ENCODE data around the gene IL2RG. TPM values are rescaled to one million over a fixed set of nuclear protein-coding genes. Genes with fewer than 3 reads are reported as not detected.

IL2RG gene
- total and polyA plus RNA-seq, 4 donors, result 1.4 to 7.6 (median 5.7) TPM

GRCh38 chrX:71147496-71148277 is 36.3 kb upstream of the IL2RG start:
- ATAC-seq (ENCODE audit: low FRiP score), result no peak
- Histone ChIP-seq H3K4me3 (ENCODE audit: low read length in 2 of 2) (no peak overlapping the region), H3K27ac (ENCODE audit: low read depth in 1 of 2, low read length in 2 of 2) (no peak overlapping the region), H3K27me3 (ENCODE audit: control insufficient read depth in 1 of 2, insufficient read depth in 2 of 2, low read length in 1 of 2) (no peaks in the 10 kb centered on the region), H3K9me3 (ENCODE audit: control insufficient read depth, low read length) (no peaks in the 10 kb centered on the region), H3K36me3 (ENCODE audit: control insufficient read depth in 1 of 2, insufficient read depth in 2 of 2, low read length in 1 of 2) (no peaks in the 10 kb centered on the region), H3K4me1 (ENCODE audit: control insufficient read depth in 1 of 2, insufficient read depth in 2 of 2, low read length in 2 of 2) (peaks cover 0 to 2% of the 10 kb centered on the region in 2 donors)
- no peak for DNase-seq
- WGBS, 2 donors, result 79 to 87% methylated on average over 28 of the region's 28 CpGs
- intact Hi-C loops (cut with DNase I), result no loop called here

DNA sequence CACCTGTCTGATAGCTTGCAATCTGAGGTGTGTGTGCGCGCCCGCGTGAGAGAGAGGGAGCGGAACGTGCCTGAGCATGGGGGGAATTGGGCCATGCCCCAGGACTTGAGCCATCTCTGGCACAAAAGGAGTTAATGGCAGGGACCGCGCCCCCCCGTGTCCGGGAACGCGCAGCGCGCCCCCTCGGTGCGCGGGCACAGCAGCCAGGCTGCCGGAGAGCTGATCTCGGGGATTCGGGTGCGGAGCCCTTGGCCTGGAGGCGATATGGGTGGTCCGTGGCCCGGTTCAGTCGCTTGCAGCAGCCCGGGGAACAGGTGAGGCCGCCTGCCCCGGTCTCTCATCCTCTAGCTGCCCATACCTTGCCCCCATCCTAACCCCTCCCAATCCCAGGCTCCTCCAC is 33.3 kb upstream of the IL2RG start, which contains the start of gene NLGN3:
Gene NLGN3 (plus strand): TSS at position 191 of the 400 bp plus-strand sequence. CDS start 2,909 bp downstream, outside the sequence.
- Histone ChIP-seq H3K9me3 (ENCODE audit: control insufficient read depth, low read length) (no peaks in the 10 kb centered on the region), H3K36me3 (ENCODE audit: control insufficient read depth in 1 of 2, insufficient read depth in 2 of 2, low read length in 1 of 2) (peaks cover 0 to 6% of the 10 kb centered on the region in 2 donors), H3K4me1 (ENCODE audit: control insufficient read depth in 1 of 2, insufficient read depth in 2 of 2, low read length in 2 of 2) (peaks cover 0 to 2% of the 10 kb centered on the region in 2 donors), H3K27me3 (ENCODE audit: control insufficient read depth in 1 of 2, insufficient read depth in 2 of 2, low read length in 1 of 2) (no peaks in the 10 kb centered on the region), H3K4me3 (ENCODE audit: low read length in 2 of 2) (peak within 1 kb of the TSS in 1 of 2 donors; percentile 6), H3K27ac (ENCODE audit: low read depth in 1 of 2, low read length in 2 of 2) (no peak within 1 kb of the TSS)
- intact Hi-C loops (cut with DNase I), result no loop called here
- ATAC-seq (ENCODE audit: low FRiP score) (no peak), DNase-seq (no peak)
- WGBS, 2 donors, result 3 to 30% methylated on average over 28 of the region's 28 CpGs

GRCh38 chrX:71143508-71143907 is 32.1 kb upstream of the IL2RG start:
- Histone ChIP-seq H3K27ac (ENCODE audit: low read depth in 1 of 2, low read length in 2 of 2) (no peak overlapping the region), H3K36me3 (ENCODE audit: control insufficient read depth in 1 of 2, insufficient read depth in 2 of 2, low read length in 1 of 2) (peaks cover 0 to 6% of the 10 kb centered on the region in 2 donors), H3K9me3 (ENCODE audit: control insufficient read depth, low read length) (no peaks in the 10 kb centered on the region), H3K4me3 (ENCODE audit: low read length in 2 of 2) (no peak overlapping the region), H3K27me3 (ENCODE audit: control insufficient read depth in 1 of 2, insufficient read depth in 2 of 2, low read length in 1 of 2) (no peaks in the 10 kb centered on the region), H3K4me1 (ENCODE audit: control insufficient read depth in 1 of 2, insufficient read depth in 2 of 2, low read length in 2 of 2) (peaks cover 0 to 2% of the 10 kb centered on the region in 2 donors)
- ATAC-seq (ENCODE audit: low FRiP score) (no peak), DNase-seq (peak in 1 of 2 donors; percentile 76)
- WGBS, 2 donors, result 15 to 34% methylated on average over 6 of the region's 6 CpGs
- intact Hi-C loops (cut with DNase I), result no loop called here

DNA sequence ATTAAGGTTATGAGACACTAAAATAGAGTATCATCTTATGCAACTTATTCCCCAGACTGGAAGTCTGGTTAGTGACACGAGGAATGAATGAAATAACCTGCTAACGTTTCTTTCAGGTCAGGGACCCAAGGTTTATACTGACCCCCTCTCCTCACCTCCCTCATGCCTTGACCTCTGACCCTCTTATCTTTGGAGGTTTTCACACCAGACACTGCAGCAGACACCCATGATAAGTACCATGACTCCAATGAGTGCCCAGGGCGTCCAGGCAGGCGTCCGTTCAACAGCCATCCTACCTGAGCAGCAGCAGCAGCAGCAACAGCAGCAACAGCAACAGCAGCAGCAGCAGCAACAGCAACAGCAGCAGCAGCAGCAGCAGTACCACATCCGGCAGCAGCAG is 29.1 kb upstream of the IL2RG start:
- 61 to 77% methylated on average over 6 of the region's 6 CpGs for WGBS, 2 donors
- Histone ChIP-seq H3K4me3 (ENCODE audit: low read length in 2 of 2) (no peak overlapping the region), H3K27ac (ENCODE audit: low read depth in 1 of 2, low read length in 2 of 2) (no peak overlapping the region), H3K4me1 (ENCODE audit: control insufficient read depth in 1 of 2, insufficient read depth in 2 of 2, low read length in 2 of 2) (peaks cover 0 to 2% of the 10 kb centered on the region in 2 donors), H3K9me3 (ENCODE audit: control insufficient read depth, low read length) (no peaks in the 10 kb centered on the region), H3K27me3 (ENCODE audit: control insufficient read depth in 1 of 2, insufficient read depth in 2 of 2, low read length in 1 of 2) (no peaks in the 10 kb centered on the region), H3K36me3 (ENCODE audit: control insufficient read depth in 1 of 2, insufficient read depth in 2 of 2, low read length in 1 of 2) (peaks cover 0 to 19% of the 10 kb centered on the region in 2 donors)
- intact Hi-C loops (cut with DNase I), result no loop called here
- DNase-seq, result no peak
- ATAC-seq (ENCODE audit: low FRiP score), result no peak

GRCh38 chrX:71131510-71131909 is 20.1 kb upstream of the IL2RG start:
- intact Hi-C loops (cut with DNase I), result no loop called here
- WGBS, 2 donors, result 84 to 85% methylated on average over 4 of the region's 4 CpGs

GRCh38 chrX:71128915-71129765 is 17.8 kb upstream of the IL2RG start:
- H3K27ac ChIP-seq (ENCODE audit: low read depth in 1 of 2, low read length in 2 of 2), result no peak overlapping the region
- H3K9me3 ChIP-seq (ENCODE audit: control insufficient read depth, low read length), result no peaks in the 10 kb centered on the region
- no peaks in the 10 kb centered on the region for H3K4me1 ChIP-seq (ENCODE audit: control insufficient read depth in 1 of 2, insufficient read depth in 2 of 2, low read length in 2 of 2)
- intact Hi-C loops (cut with DNase I), result no loop called here
- no peaks in the 10 kb centered on the region for H3K27me3 ChIP-seq (ENCODE audit: control insufficient read depth in 1 of 2, insufficient read depth in 2 of 2, low read length in 1 of 2)
- H3K36me3 ChIP-seq (ENCODE audit: control insufficient read depth in 1 of 2, insufficient read depth in 2 of 2, low read length in 1 of 2), result peaks cover 0 to 8% of the 10 kb centered on the region in 2 donors
- peak; percentile 77 to 87 for DNase-seq
- 32 to 36% methylated on average over 18 of the region's 18 CpGs for WGBS, 2 donors
- peak; percentile 62 for ATAC-seq (ENCODE audit: low FRiP score)
- H3K4me3 ChIP-seq (ENCODE audit: low read length in 2 of 2), result no peak overlapping the region

More at GRCh38 chrX:71131510-71131909, 20.1 kb upstream of the IL2RG start:
- Histone ChIP-seq H3K27ac (ENCODE audit: low read depth in 1 of 2, low read length in 2 of 2) (no peak overlapping the region), H3K4me3 (ENCODE audit: low read length in 2 of 2) (no peak overlapping the region), H3K36me3 (ENCODE audit: control insufficient read depth in 1 of 2, insufficient read depth in 2 of 2, low read length in 1 of 2) (peaks cover 0 to 9% of the 10 kb centered on the region in 2 donors), H3K9me3 (ENCODE audit: control insufficient read depth, low read length) (no peaks in the 10 kb centered on the region), H3K4me1 (ENCODE audit: control insufficient read depth in 1 of 2, insufficient read depth in 2 of 2, low read length in 2 of 2) (no peaks in the 10 kb centered on the region), H3K27me3 (ENCODE audit: control insufficient read depth in 1 of 2, insufficient read depth in 2 of 2, low read length in 1 of 2) (no peaks in the 10 kb centered on the region)
- DNase-seq, result no peak
- no peak for ATAC-seq (ENCODE audit: low FRiP score)

DNA sequence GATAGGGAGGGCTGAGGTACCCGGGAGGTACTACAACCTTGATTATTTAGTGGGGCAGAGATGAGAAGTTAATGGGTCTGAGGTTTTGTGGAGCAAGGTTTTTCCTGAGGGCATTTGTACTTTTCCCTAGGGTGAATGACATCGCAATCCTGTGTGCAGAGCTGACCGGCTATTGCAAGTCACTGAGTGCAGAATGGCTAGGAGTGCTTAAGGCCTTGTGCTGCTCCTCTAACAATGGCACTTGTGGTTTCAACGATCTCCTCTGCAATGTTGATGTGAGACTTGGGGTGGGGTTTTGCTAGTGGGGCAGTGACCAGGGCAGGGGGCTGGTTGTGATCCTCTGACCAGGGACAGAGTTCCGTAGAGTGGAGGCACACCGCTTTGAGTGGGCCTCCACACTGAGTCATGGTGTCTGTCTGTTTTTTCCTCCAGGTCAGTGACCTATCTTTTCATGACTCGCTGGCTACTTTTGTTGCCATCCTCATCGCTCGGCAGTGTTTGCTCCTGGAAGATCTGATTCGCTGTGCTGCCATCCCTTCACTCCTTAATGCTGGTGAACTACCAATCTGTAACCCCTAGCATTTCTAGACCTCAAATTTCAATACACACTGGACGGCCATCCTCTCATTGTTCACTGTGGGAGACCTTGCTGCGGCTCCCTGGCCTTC is 16.9 kb upstream of the IL2RG start:
- H3K36me3 ChIP-seq (ENCODE audit: control insufficient read depth in 1 of 2, insufficient read depth in 2 of 2, low read length in 1 of 2), result peaks cover 0 to 8% of the 10 kb centered on the region in 2 donors
- H3K4me1 ChIP-seq (ENCODE audit: control insufficient read depth in 1 of 2, insufficient read depth in 2 of 2, low read length in 2 of 2), result no peaks in the 10 kb centered on the region
- no peaks in the 10 kb centered on the region for H3K27me3 ChIP-seq (ENCODE audit: control insufficient read depth in 1 of 2, insufficient read depth in 2 of 2, low read length in 1 of 2)
- no peak for DNase-seq
- no peak overlapping the region for H3K4me3 ChIP-seq (ENCODE audit: low read length in 2 of 2)
- no peak overlapping the region for H3K27ac ChIP-seq (ENCODE audit: low read depth in 1 of 2, low read length in 2 of 2)
- ATAC-seq (ENCODE audit: low FRiP score), result no peak
- H3K9me3 ChIP-seq (ENCODE audit: control insufficient read depth, low read length), result no peaks in the 10 kb centered on the region
- 75 to 77% methylated on average over 12 of the region's 12 CpGs for WGBS, 2 donors
- intact Hi-C loops (cut with DNase I), result no loop called here

- DNase-seq (no peak), ATAC-seq (ENCODE audit: low FRiP score) (peak; percentile 27)
- Histone ChIP-seq H3K36me3 (ENCODE audit: control insufficient read depth in 1 of 2, insufficient read depth in 2 of 2, low read length in 1 of 2) (peaks cover 2 to 6% of the 10 kb centered on the region in 2 donors), H3K4me1 (ENCODE audit: control insufficient read depth in 1 of 2, insufficient read depth in 2 of 2, low read length in 2 of 2) (no peaks in the 10 kb centered on the region), H3K4me3 (ENCODE audit: low read length in 2 of 2) (peak overlapping the region; percentile 37 to 79), H3K9me3 (ENCODE audit: control insufficient read depth, low read length) (no peaks in the 10 kb centered on the region), H3K27ac (ENCODE audit: low read depth in 1 of 2, low read length in 2 of 2) (no peak overlapping the region), H3K27me3 (ENCODE audit: control insufficient read depth in 1 of 2, insufficient read depth in 2 of 2, low read length in 1 of 2) (no peaks in the 10 kb centered on the region)
- intact Hi-C loops (cut with DNase I), result no loop called here
- WGBS, 2 donors, result 0 to 25% methylated on average over 16 to 17 of the region's 17 CpGs
Measured at GRCh38 chrX:71118985-71119535, 7.7 kb upstream of the IL2RG start.
